GM10266 (cell line): ENCODE measurements around the gene SNX11.
A peak's percentile ranks its signal among the peaks of the same experiment; 100 is the strongest.

Experiments used
- DNase-seq: peaks from one replicate; pipeline ENCODE4 v3.0.0; 2012; ENCODE audit errors: extremely low spot score
- TF ChIP-seq, protein P1 (sequence below): IDR thresholded peaks from 2 replicates; pipeline ENCODE4 v1.5.1; 2012; ENCODE audit warnings: mild to moderate bottlenecking, low read depth; ENCODE audit not compliant: control insufficient read depth, insufficient read depth; ENCODE audit errors: missing control alignments

Gene SNX11

DNA sequence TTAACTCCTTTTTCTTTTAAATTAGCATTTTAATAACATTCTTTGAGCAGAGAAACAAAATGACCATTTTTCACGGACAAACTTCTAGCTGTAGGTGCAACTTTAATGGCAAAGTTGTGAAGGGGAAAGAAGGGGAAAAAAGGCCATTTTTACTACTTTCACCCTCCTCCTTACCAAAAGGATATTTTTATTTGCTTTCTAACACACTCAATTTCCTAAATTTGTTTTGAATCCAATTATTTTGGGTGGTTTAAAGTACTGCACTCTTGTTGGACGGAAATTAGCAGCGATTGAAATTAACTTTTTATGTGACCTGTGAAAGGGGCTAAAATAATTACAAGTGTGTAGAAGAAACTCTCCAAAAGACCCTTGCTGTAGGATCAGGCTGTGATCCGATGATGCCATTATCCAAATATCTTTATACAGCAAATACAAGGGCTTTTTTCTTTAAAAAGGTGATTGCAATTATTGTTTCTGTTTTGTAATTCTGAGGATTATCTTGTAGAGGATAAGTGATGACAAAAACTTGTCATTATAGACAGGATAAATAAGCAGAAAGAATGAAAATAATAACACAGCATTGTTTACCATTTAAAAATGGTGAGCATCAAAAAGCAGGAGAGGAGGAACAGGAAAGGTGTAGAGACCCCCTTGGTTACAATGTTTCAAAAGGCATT, 42.4 kb downstream of the SNX11 start:
- TF ChIP-seq, protein P1, sequence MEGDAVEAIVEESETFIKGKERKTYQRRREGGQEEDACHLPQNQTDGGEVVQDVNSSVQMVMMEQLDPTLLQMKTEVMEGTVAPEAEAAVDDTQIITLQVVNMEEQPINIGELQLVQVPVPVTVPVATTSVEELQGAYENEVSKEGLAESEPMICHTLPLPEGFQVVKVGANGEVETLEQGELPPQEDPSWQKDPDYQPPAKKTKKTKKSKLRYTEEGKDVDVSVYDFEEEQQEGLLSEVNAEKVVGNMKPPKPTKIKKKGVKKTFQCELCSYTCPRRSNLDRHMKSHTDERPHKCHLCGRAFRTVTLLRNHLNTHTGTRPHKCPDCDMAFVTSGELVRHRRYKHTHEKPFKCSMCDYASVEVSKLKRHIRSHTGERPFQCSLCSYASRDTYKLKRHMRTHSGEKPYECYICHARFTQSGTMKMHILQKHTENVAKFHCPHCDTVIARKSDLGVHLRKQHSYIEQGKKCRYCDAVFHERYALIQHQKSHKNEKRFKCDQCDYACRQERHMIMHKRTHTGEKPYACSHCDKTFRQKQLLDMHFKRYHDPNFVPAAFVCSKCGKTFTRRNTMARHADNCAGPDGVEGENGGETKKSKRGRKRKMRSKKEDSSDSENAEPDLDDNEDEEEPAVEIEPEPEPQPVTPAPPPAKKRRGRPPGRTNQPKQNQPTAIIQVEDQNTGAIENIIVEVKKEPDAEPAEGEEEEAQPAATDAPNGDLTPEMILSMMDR = no peak
- no peak for DNase-seq

DNA sequence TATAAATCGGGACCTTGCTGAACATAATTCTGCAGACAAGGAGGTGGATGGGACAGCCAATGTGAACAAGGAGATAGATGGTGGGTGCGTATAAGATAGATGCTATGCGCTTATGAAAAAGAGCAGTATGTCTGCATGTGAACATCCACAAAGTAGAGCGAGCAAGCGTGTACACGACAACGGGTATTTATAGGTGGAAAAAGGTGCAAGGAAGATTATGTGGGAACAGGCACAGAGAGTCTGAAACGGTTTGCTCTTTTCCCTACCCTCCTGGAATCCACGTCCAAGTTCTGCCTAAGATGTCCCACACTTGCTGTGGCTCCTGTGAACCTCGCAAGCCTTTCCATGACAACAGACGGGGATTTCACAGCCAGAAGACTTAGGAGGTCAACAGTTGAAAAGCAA, 43.0 kb downstream of the SNX11 start:
- TF ChIP-seq, protein P1 = no peak

DNA sequence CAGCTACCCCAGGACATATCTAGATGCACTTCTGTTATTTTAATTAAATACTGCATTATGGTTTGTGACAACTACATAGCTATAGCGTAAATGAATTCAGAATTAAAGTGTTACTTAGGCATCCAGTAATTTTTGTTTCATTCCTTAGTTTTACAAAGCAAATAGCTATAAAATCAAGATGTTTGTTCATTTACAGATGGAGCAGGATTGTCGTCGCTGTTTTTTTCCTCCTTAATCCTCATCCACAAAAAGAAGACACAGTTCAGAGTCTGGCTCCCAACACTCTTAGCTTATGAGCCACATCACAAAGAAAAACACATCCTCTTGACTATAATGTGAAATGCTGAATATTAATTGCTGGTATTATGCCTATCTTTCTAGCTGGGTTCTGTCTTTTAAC, 43.7 kb downstream of the SNX11 start:
- TF ChIP-seq, protein P1 = no peak
- no peak for DNase-seq

More for the DNA sequence above, 43.0 kb downstream of the SNX11 start:
- DNase-seq = no peak

DNA sequence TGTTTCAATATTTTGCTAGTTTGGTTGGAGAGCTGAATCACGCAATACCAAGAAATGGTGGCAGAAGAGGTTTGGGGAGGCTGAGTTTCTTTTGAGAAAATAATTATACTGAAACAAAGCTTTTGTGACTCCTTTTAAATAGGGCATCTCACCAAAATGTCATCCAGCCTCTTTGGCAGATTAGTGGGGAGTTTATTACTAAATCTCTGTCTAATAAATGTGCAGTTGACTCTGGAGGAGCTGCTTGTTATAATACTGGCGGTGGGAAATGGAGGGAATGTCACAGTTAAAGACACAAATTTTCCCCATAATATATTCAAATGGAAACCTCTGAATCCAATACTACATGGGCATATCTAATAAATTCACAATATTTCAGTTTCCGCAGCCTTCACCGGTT, 44.7 kb downstream of the SNX11 start:
- TF ChIP-seq, protein P1 = no peak
- no peak for DNase-seq

DNA sequence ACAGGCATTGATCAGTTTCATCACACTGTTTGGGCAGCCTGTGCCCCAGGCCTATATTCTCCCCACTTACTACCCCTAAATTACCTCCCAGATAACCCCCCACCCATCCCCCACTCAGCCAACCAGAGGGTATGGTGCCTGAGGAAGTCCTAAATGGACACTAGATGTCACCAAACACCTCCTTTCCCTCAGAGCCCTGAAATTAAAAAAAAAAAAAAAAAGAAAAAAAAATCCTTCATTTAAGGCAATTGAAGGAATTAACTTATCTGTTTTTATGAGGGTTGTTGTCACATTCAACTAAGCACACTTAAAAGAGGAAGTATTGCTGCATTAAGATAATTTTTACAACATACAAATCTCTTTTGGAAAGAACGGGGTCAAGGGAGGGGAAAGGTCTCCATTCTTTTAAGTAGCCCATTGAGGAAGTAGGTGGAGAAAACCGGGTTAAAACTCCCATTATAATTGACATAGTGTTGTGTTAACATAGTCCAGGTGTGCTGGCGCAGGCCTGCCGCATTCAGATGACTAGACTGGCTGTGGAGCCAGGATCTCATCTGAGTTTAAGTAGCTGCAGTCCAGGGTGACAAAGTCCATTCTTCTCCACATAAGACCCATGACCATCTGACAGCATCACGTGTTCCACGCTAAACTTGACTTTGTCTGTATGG, 46.3 kb downstream of the SNX11 start:
- DNase-seq = no peak
- TF ChIP-seq, protein P1 = peak; percentile 24

DNA sequence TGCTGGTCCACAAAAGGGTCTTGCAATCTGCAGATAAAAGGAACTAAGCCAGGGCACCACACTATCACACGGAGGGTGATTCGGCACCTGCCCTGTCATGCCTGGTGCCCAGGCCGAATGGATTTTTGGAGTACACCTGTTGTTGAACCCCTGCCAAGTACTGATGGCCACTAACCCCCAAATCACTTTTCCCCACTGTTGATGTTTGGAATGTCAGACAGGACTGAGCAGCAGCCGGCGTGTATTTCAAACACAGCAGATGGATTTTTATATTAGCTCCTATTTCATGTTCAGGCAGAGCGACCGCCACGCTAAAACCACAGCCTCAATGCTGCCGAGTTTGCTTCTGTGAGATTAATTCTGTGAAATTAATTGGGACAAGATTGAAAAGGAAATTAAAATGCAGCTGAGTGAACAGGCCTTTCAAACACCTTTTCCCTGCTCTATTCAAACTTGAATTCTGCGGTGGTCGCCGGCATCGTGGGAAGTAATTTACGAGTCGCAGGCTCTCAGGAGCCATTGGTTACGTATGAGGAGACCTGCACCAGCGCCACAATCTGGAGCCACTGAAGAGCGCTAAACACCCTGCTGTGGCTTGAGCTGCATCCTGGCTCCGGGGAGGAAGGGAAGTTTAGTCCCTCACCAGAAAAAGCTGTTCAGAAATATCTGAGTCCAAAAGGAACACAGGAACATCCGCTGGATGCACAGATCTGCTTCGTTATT, 48.5 kb downstream of the SNX11 start:
- DNase-seq = no peak
- TF ChIP-seq, protein P1 = no peak

DNA sequence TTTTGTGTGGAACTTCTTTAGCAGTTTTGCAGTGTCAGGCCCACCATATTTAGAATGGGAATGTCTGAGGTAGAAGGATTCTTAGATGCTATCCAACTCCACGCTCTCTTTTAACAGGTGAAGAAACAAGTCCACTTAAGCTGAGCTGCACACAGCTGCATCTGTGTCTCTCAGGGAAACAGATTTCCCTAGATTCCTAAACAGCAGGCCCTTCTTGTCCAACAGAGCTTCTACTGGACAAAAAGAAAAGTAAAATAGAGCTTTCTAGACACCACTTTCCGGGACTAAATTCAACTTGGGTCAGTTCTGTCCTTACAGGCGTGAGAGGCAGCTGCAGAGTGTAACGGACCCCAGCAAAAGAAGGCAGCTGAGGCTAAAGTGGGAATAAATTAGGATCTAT, 51.7 kb downstream of the SNX11 start:
- no peak for DNase-seq
- TF ChIP-seq, protein P1 = no peak
